HUES48 (cell line): ENCODE results near the gene PIRT.

Source experiments
- H3K27ac ChIP-seq: one replicate; pipeline ENCODE4 v1.7.0; 2013; ENCODE audit warnings: low read depth, low read length, inconsistent platforms
- H3K27me3 ChIP-seq: 2 replicates; pipeline ENCODE4 v1.6.1; 2013; ENCODE audit warnings: mild to moderate bottlenecking, low read length; ENCODE audit not compliant: control insufficient read depth, insufficient read depth
- H3K36me3 ChIP-seq: 2 replicates; pipeline ENCODE4 v1.6.1; 2013; ENCODE audit warnings: low read length; ENCODE audit not compliant: control insufficient read depth, insufficient read depth
- H3K4me1 ChIP-seq: 2 replicates; pipeline ENCODE4 v1.6.1; 2013; ENCODE audit warnings: mild to moderate bottlenecking, low read length; ENCODE audit not compliant: control insufficient read depth, insufficient read depth
- H3K4me3 ChIP-seq: 2 replicates; pipeline ENCODE4 v1.5.1; 2013; ENCODE audit warnings: mild to moderate bottlenecking, low read depth, low read length
- H3K9ac ChIP-seq: 2 replicates; pipeline ENCODE4 v1.6.1; 2013; ENCODE audit warnings: mild to moderate bottlenecking, low read depth, low read length, moderate library complexity
- H3K9me3 ChIP-seq: 2 replicates; pipeline ENCODE4 v1.6.1; 2013; ENCODE audit warnings: low read length; ENCODE audit not compliant: control insufficient read depth, insufficient read depth

Gene PIRT

DNA sequence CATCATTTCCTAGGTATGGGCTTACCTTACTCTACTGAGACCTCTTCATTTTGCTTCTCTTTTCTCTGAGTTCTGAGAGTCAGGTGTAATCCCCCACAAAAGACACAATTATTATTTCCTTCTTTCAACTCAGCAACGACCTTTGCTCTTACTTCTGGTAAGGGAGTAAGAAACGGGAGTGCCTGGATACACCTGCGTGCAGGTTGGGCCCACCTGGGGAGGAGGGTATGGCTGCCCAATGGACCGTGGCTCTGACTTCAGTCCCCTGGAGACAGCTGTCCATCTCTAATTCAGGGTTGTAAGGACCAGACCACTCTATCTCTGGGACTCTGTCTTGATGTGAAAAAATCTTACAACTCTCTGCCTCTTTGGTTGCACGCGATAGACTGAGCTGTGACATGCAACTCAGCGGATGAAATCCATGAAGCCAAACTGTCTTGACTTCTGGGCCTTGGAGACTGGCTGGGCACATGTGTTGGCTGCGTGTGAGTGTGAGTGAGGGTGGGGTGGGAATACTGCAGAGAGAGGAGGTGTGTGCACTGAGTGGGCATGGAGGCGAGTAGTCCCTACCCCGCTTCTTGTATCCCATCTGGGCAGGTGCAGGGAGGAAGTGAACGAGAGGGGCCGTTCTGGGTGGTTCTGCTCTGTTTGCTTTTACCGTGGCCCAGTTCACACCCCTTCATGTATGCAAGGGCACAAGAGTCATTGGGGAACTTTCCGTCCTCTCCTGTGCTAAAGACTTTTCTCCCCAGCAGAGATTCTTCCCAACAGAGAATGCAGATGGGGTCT lies 35.2 kb downstream of the PIRT start:
- peaks cover 7% of the 10 kb centered on the region; the same call in 1 of the 2 replicates for H3K4me1 ChIP-seq
- H3K36me3 ChIP-seq = no peaks in the 10 kb centered on the region
- no peak overlapping the region for H3K27ac ChIP-seq
- no peak overlapping the region for H3K4me3 ChIP-seq
- H3K9ac ChIP-seq = no peak overlapping the region
- no peaks in the 10 kb centered on the region for H3K9me3 ChIP-seq
- H3K27me3 ChIP-seq = no peaks in the 10 kb centered on the region

DNA sequence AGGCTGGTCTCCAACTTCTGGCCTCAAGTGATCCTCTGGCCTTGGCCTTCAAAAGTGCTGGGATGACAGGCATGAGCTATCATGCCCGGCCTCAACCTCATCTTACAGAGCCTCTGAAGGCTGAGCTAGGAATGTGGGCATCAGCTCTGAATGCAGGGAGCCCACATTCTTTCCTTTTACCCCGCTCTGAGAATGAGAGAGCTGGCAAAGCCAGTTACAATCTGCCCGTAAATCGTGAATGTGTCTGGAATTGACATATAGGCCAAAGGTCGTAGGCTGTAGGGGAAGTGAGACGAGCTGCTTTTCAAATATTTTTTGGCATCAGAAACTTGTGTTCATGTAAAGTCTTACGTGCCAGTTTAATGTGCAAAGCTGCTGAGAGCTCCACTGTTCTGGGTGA lies 38.5 kb downstream of the PIRT start:
- Histone ChIP-seq H3K4me3 (no peak overlapping the region), H3K4me1 (peaks cover 5% of the 10 kb centered on the region; the same call in 1 of the 2 replicates), H3K36me3 (no peaks in the 10 kb centered on the region), H3K9me3 (no peaks in the 10 kb centered on the region), H3K27ac (no peak overlapping the region), H3K27me3 (no peaks in the 10 kb centered on the region), H3K9ac (no peak overlapping the region)

DNA sequence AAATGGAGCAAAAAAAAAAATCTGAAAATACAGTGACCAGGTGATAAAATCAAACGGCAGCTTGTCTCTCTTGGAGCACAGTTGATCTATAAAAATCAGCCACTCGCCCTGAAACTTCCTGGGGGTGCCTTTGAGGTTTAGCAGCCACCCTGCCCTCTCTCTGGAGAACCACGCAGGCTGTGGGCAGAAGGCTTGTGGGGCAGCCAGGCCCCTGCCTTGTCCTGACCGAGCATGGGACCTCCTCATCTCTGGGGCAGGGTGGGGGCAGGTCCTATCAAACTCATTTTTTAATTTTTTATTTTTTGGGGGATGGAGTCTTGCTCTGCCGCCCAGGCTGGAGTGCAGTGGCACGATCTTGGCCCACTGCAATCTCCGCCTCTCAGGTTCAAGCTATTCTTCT lies 39.0 kb downstream of the PIRT start:
- Histone ChIP-seq H3K27ac (no peak overlapping the region), H3K4me1 (peaks cover 3% of the 10 kb centered on the region; the same call in 1 of the 2 replicates), H3K9ac (no peak overlapping the region), H3K9me3 (no peaks in the 10 kb centered on the region), H3K36me3 (no peaks in the 10 kb centered on the region), H3K27me3 (no peaks in the 10 kb centered on the region), H3K4me3 (no peak overlapping the region)

DNA sequence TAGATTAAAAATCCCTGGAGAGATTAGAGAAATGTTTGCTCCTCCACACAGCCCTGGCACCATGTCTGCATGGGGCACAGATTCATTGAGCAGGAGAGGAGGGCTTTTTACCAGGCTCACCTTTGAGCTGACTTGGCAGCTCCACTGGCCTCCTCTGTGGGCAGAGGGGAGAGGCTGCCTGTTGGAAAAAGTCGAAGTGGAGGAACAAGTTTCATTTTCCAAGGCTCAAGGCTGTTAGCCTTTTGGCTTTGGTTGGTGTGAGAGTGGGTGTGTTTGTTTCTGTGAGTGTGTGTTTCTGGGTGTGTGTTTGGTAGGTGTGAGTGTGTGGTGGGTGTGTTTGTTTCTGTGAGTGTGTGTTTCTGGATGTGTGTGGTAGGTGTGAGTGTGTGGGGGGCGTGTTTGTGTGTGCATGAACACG lies 39.5 kb downstream of the PIRT start:
- no peaks in the 10 kb centered on the region for H3K27me3 ChIP-seq
- no peak overlapping the region for H3K27ac ChIP-seq
- H3K9ac ChIP-seq = no peak overlapping the region
- H3K9me3 ChIP-seq = no peaks in the 10 kb centered on the region
- H3K36me3 ChIP-seq = no peaks in the 10 kb centered on the region
- no peak overlapping the region for H3K4me3 ChIP-seq
- H3K4me1 ChIP-seq = no peaks in the 10 kb centered on the region

DNA sequence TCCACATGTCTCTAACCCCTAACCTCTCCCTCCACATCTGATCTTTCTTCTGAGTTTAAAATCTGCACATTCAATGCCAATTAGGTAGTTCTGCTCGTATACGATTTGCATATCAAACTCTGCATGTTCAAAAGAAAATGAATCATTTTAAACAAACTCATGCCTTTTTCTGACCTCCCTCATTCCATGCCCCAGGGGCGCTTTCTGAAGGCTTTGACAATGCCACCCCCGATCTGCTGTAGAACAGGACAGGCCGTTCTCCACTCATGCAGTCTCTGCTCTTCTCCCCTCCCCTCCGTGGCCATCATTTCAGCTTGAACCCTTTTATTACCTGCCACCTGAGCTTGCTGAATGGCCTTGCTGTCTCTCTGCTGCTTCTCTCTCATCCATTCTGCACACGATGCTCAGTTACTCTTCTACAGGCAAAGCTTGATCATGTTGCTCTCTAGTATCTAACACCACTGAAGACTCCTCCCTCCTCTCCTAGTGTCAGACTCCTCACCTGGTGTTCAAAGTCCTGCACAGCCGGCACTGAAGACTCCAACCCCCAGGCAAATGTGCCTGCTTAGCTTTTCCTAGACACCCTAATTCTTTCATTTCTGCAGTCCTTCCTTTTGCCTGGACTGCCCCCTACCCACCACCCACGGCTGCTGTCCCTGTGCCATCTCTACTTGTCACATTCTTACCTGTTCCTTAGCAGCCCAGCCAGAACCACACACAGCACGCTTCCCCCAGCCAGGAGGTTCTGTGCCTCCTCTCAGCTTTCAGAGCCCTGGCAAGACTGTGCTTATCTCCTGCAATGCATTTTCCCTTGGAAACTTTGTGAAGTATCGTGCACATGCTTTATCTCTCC lies 40.2 kb downstream of the PIRT start:
- Histone ChIP-seq H3K4me3 (no peak overlapping the region), H3K9ac (no peak overlapping the region), H3K27ac (no peak overlapping the region), H3K4me1 (no peaks in the 10 kb centered on the region), H3K36me3 (no peaks in the 10 kb centered on the region), H3K27me3 (no peaks in the 10 kb centered on the region), H3K9me3 (no peaks in the 10 kb centered on the region)

DNA sequence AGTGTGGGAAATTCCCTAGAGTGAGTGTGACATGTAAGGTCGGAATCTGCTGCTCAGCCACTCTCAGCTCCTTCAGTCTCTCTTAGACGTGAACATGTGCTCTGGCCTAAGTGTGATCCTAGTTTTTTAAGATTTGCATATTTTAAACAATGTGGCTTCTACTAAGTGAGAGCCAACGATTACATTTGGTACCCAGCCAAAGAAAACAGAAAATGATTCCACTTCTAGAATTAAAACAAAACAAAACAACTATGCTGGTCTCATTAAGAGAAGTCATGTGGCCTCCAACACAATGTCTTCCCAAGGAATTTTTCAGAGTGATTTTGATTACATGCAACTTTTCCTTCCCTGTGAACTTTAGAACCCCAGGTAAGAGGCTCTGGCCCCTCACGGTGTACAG lies 44.1 kb downstream of the PIRT start:
- no peaks in the 10 kb centered on the region for H3K36me3 ChIP-seq
- no peaks in the 10 kb centered on the region for H3K27me3 ChIP-seq
- no peak overlapping the region for H3K27ac ChIP-seq
- H3K9me3 ChIP-seq = no peaks in the 10 kb centered on the region
- no peak overlapping the region for H3K9ac ChIP-seq
- H3K4me1 ChIP-seq = 0 out of 2 replicates have a peak, but pooled peaks cover 2% of the 10 kb centered on the region
- no peak overlapping the region for H3K4me3 ChIP-seq

DNA sequence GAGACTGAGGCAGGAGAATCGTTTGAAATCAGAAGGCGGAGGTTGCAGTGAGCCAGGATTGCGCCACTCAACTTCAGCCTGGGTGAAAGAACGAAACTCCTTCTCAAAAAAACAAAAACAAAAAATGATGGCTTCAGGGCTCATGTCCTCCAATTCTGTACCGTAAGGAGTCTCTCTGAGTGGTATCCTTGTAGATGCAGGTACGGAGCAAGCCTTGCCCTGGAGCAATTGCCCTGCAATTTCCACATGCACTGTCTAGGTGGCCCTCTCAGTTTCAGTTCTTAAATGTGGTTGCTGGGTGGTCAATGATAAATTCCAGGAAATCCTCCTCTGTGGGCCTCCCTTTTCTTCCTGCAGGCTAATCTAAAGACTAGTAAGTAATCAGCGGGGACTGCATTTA lies 44.6 kb downstream of the PIRT start:
- H3K27ac ChIP-seq = no peak overlapping the region
- no peaks in the 10 kb centered on the region for H3K36me3 ChIP-seq
- 0 out of 2 replicates have a peak, but pooled peaks cover 2% of the 10 kb centered on the region for H3K4me1 ChIP-seq
- no peak overlapping the region for H3K9ac ChIP-seq
- H3K9me3 ChIP-seq = no peaks in the 10 kb centered on the region
- H3K4me3 ChIP-seq = no peak overlapping the region
- H3K27me3 ChIP-seq = no peaks in the 10 kb centered on the region

DNA sequence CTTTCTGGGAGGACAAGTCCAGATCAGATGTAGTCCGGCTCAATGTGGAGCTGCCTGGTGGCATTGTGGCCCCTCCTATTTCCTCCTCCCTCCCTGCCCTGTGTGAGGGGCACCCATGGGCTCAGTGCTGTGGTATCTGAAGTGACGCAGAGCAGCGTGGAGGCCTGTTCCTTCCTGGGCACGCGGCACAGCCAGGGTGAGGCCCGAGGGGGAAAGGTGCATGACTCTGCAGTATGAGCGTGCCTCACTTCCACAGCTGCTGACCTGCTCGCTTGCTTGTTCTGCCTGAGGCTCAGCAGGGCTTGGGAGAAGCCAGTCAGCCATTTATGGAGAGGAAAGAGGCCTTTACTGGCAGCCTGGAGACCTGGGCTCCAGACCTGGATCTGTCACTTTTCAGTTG lies 45.7 kb downstream of the PIRT start:
- no peaks in the 10 kb centered on the region for H3K9me3 ChIP-seq
- no peak overlapping the region for H3K4me3 ChIP-seq
- no peaks in the 10 kb centered on the region for H3K36me3 ChIP-seq
- 0 out of 2 replicates have a peak, but pooled peaks cover 2% of the 10 kb centered on the region for H3K4me1 ChIP-seq
- H3K9ac ChIP-seq = no peak overlapping the region
- no peak overlapping the region for H3K27ac ChIP-seq
- no peaks in the 10 kb centered on the region for H3K27me3 ChIP-seq

DNA sequence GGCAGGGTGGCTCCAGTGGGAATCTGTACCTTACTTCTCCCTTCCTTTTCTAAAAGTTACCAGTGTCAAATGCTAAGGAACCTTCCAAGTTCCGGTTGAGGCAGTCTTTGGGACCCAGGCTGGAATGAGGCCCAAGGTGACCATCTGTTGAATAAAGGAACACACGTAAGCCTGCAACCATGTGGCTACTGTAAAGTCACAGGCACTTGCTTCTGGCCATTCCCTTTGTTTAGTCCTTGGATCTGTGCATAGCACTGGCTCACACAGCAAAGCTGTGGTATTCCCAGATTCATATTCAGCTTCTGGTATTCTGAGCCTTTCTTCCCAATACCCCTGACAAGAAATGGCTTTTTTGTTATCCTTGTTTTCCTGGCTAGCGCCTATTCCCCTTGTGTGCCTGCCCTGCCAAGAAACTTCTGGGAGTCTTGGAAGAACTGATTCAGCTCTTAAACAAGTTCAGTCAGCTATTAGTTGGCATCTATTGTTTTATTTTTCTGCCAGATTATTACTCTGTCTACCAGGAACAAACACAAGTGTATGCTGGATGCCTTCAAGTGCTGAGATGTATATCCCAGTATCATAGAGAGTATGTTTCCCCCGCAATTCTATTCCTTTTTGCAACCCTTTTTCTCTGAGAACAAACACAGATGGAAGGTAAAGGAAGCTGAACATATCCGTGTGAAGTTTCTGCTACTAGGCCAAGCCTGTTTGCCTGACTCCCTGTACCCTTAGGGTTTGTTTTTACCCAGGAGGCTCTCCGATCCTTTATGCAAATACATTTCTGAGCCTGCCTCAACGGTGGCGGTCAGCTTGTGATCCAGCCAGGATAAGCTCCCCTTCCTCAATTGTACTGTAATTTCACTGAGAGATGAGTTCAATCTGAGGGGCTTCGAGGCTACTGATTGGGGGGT lies 47.1 kb downstream of the PIRT start:
- H3K36me3 ChIP-seq = no peaks in the 10 kb centered on the region
- no peaks in the 10 kb centered on the region for H3K9me3 ChIP-seq
- no peaks in the 10 kb centered on the region for H3K27me3 ChIP-seq
- 0 out of 2 replicates have a peak, but pooled peaks cover 2% of the 10 kb centered on the region for H3K4me1 ChIP-seq
- H3K27ac ChIP-seq = no peak overlapping the region
- no peak overlapping the region for H3K9ac ChIP-seq
- no peak overlapping the region for H3K4me3 ChIP-seq

DNA sequence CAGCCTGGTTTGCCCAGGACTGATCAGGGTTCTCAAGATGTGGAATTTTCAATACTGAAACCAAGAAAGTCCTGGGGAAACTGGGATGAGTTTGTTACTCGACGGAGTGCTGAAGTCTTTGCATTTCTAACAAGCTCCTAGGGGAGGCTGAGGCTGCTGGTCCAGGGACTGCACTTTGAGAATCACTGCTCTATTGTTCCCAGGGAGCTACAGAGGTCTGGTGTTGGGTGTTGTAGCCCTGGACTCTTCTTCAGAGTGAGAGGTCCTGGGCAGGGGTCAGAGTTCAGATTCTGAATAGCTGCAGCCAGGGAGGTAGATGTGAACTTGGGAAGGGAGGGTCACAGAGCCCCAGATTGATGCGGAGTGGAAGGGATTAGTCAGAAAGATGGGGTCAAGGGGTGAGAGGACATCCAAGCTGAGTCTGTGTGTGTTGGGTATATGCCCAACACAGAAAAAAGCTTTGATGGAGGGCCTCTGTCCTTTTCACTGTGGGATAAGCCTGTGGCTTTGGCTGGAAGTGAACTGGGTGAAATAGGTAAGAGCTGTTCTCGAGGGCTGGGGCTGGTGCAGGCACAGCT lies 48.1 kb downstream of the PIRT start:
- no peaks in the 10 kb centered on the region for H3K36me3 ChIP-seq
- H3K9me3 ChIP-seq = no peaks in the 10 kb centered on the region
- no peak overlapping the region for H3K9ac ChIP-seq
- no peaks in the 10 kb centered on the region for H3K27me3 ChIP-seq
- H3K4me3 ChIP-seq = no peak overlapping the region
- H3K4me1 ChIP-seq = peaks cover 8% of the 10 kb centered on the region
- H3K27ac ChIP-seq = no peak overlapping the region
